Activated T-helper 1 cell treated with anti-CD3 and anti-CD28 coated beads, Interleukin-12 subunit alpha, Interleukin-12 subunit beta, Interleukin-2, Interleukin-4 antibody, amounts not matched to agents 30 ng/mL and 10 ng/mL and 1 ng/mL, durations not matched to agents 14 hours and 24 hours and 36 hours (primary cell): ENCODE measurements around the gene IGF2. TPM values are rescaled to one million over a fixed set of nuclear protein-coding genes. Genes with fewer than 3 reads are reported as not detected.

Experiments used
- DNase-seq: peaks from one replicate; pipeline ENCODE4 v3.0.0; 2021; ENCODE audit warnings: low spot score
- H3K27ac Mint-ChIP-seq: one replicate; pipeline ENCODE4 v1.8.0; 2021; ENCODE audit warnings: mild to moderate bottlenecking, mixed read lengths
- H3K27me3 Mint-ChIP-seq: one replicate; pipeline ENCODE4 v1.8.0; 2022; ENCODE audit warnings: mild to moderate bottlenecking, moderate library complexity, mixed read lengths; ENCODE audit not compliant: insufficient read depth
- H3K36me3 Mint-ChIP-seq: one replicate; pipeline ENCODE4 v1.8.0; 2021; ENCODE audit warnings: low read depth, mixed read lengths
- H3K4me1 Mint-ChIP-seq: one replicate; pipeline ENCODE4 v1.8.0; 2021; ENCODE audit warnings: low read depth, mixed read lengths
- H3K4me3 Mint-ChIP-seq: one replicate; pipeline ENCODE4 v1.8.0; 2021; ENCODE audit warnings: mild to moderate bottlenecking, moderate library complexity, mixed read lengths
- H3K9me3 Mint-ChIP-seq: one replicate; pipeline ENCODE4 v1.8.0; 2021; ENCODE audit warnings: mixed read lengths
- intact Hi-C: fragments of 100-400 bp; cut with micrococcal nuclease; formaldehyde crosslinking; loops from one replicate; pipeline ENCODE4 v1.15.1; 2024
- total RNA-seq: library from RNA; stranded (reverse); gene quantifications from 2 replicates; pipeline ENCODE4 v1.2.3, GENCODE V29; 2022

IGF2 gene
- total RNA-seq, 1 donor from 2014 or later: 1.5 TPM

- H3K27ac Mint-ChIP-seq: no peak overlapping the region
- no peak overlapping the region for H3K4me3 Mint-ChIP-seq
- H3K36me3 Mint-ChIP-seq: peaks cover 3% of the 10 kb centered on the region
- H3K27me3 Mint-ChIP-seq: peaks cover 3% of the 10 kb centered on the region
- intact Hi-C loops: no loop called here
- DNase-seq: no peak
- H3K4me1 Mint-ChIP-seq: no peaks in the 10 kb centered on the region
- H3K9me3 Mint-ChIP-seq: peaks cover 14% of the 10 kb centered on the region
Measured at GRCh38 chr11:2086239-2087040, 52.7 kb downstream of the IGF2 start.

- H3K36me3 Mint-ChIP-seq: peaks cover 3% of the 10 kb centered on the region
- peaks cover 3% of the 10 kb centered on the region for H3K27me3 Mint-ChIP-seq
- no peak overlapping the region for H3K27ac Mint-ChIP-seq
- intact Hi-C loops: no loop called here
- no peak for DNase-seq
- peaks cover 14% of the 10 kb centered on the region for H3K9me3 Mint-ChIP-seq
- no peak overlapping the region for H3K4me3 Mint-ChIP-seq
- H3K4me1 Mint-ChIP-seq: no peaks in the 10 kb centered on the region
Measured at GRCh38 chr11:2085251-2086066, 53.7 kb downstream of the IGF2 start.

- peaks cover 3% of the 10 kb centered on the region for H3K27me3 Mint-ChIP-seq
- no peak for DNase-seq
- peaks cover 14% of the 10 kb centered on the region for H3K9me3 Mint-ChIP-seq
- H3K36me3 Mint-ChIP-seq: peaks cover 3% of the 10 kb centered on the region
- intact Hi-C loops: no loop called here
- no peak overlapping the region for H3K4me3 Mint-ChIP-seq
- H3K4me1 Mint-ChIP-seq: no peaks in the 10 kb centered on the region
- H3K27ac Mint-ChIP-seq: no peak overlapping the region
Measured at GRCh38 chr11:2084721-2085120, 54.5 kb downstream of the IGF2 start.

Other genes starting within 250 kb of the IGF2 start
- gene PRR33, start 247.5 kb downstream of the IGF2 start, total RNA-seq: 0.05 TPM in 1 of 2 replicates, not detected in the other
- gene TNNT3, start 219.7 kb downstream of the IGF2 start, total RNA-seq: 0.64 and 0.70 TPM in 2 replicates
- gene MRPL23, start 192.1 kb downstream of the IGF2 start, total RNA-seq: 58.5 and 69.3 TPM in 2 replicates
- not detected in 2 replicates for gene H19, start 141.5 kb downstream of the IGF2 start, total RNA-seq
- gene INS, start 21.8 kb upstream of the IGF2 start, total RNA-seq: not detected in 2 replicates
- gene TH, start 32.4 kb upstream of the IGF2 start, total RNA-seq: not detected in 2 replicates
- 0.42 and 0.54 TPM in 2 replicates for gene ASCL2, start 131.2 kb upstream of the IGF2 start, total RNA-seq
- gene C11orf21, start 162.5 kb upstream of the IGF2 start, total RNA-seq: 2.3 and 2.5 TPM in 2 replicates
- gene TSPAN32, start 162.6 kb upstream of the IGF2 start, total RNA-seq: 2.1 and 2.2 TPM in 2 replicates
- gene CD81, start 237.9 kb upstream of the IGF2 start, total RNA-seq: 236 and 247 TPM in 2 replicates